HepG2 (cell line): ENCODE results near the gene VILL. TPM values are rescaled to one million over a fixed set of nuclear protein-coding genes. Genes with fewer than 3 reads are reported as not detected.

Experiments used
- ATAC-seq: fragments of 200-7000 bp; cut with Tn5 transposase; 3 replicates; pipeline ENCODE4 v1.9.1; 2020; ENCODE audit warnings: mild to moderate bottlenecking, moderate library complexity
- BruUV-seq: library from RNA; stranded (reverse); fragments of 400-500 nt; replicated peaks from 2 replicates; lab custom pipeline; 2021; lab: Mats Ljungman, UMichigan
- CTCF ChIA-PET: fragments of 300-600 bp; formaldehyde crosslinking; extraction: SDS; loops from one replicate; lab custom pipeline; 2021; ENCODE audit warnings: low total read pairs, inconsistent platforms, low intra/inter-chr PET ratio; lab: Yijun Ruan, JAX
- POLR2A ChIA-PET: fragments of 350-600 bp; sonication (Branson Sonifier 250); formaldehyde crosslinking; loops from one replicate; lab custom pipeline; 2020; ENCODE audit warnings: antibody characterized with exemption, inconsistent platforms; lab: Yijun Ruan, JAX
- DNase-seq: peaks from one replicate; pipeline ENCODE4 v3.0.0-alpha.2; 2015; ENCODE audit warnings: low spot score
- FAIRE-seq: peaks from 3 replicates; lab custom pipeline; 2011; peaks lifted over from hg19 to GRCh38; lab: Jason Lieb, UNC
- H2AFZ ChIP-seq: one replicate; pipeline ENCODE4 v1.6.1; 2011; ENCODE audit warnings: low read length, inconsistent platforms
- H3K27ac ChIP-seq: fragments of 300-600 bp; 3 replicates; pipeline ENCODE4 v1.8.0; 2011; ENCODE audit warnings: mixed run types, mild to moderate bottlenecking, mixed read lengths, low read length, inconsistent platforms; ENCODE audit not compliant: insufficient read depth; ENCODE audit errors: extremely low read length
- H3K27me3 ChIP-seq, 2 experiments: fragments of 200-600 bp in 1 of 2; 2 replicates in 1 of 2; 3 replicates in 1 of 2; pipeline versions ENCODE4 v1.6.0 to v1.8.0; 2011; ENCODE audit warnings: low read length in 2 of 2, mild to moderate bottlenecking in 2 of 2, moderate library complexity in 2 of 2, inconsistent platforms in 1 of 2; ENCODE audit not compliant: insufficient read depth in 2 of 2, control insufficient read depth in 1 of 2
- H3K36me3 ChIP-seq, 2 experiments: fragments of 200-600 bp in 1 of 2; replicated peaks in 1 of 2; 2 replicates in 1 of 2; 3 replicates in 1 of 2; pipeline versions ENCODE4 v1.5.1 to v1.8.0; 2011; ENCODE audit warnings: low read length in 2 of 2, inconsistent platforms in 1 of 2; ENCODE audit not compliant: insufficient read depth in 2 of 2, control insufficient read depth in 1 of 2
- H3K4me1 ChIP-seq: 2 replicates; pipeline ENCODE4 v1.5.1; 2012; ENCODE audit warnings: low read length, inconsistent platforms; ENCODE audit not compliant: insufficient read depth
- H3K4me2 ChIP-seq: 2 replicates; pipeline ENCODE4 v1.6.0; 2011; ENCODE audit warnings: low read depth, low read length, inconsistent platforms
- H3K4me3 ChIP-seq, 3 experiments: fragments of 200-600 bp in 1 of 3; sonication (generic), shearing (Covaris generic) in 1 of 3; replicated peaks in 1 of 3; 2 replicates each; pipeline ENCODE4 v1.5.1; 2011 to 2016; ENCODE audit warnings: low read length in 3 of 3, inconsistent platforms in 2 of 3, low read depth in 2 of 3, mild to moderate bottlenecking in 2 of 3, control low read depth in 1 of 3, mixed read lengths in 1 of 3; ENCODE audit not compliant: insufficient read depth in 1 of 3
- H3K79me2 ChIP-seq: one replicate; pipeline ENCODE4 v1.6.1; 2011; ENCODE audit warnings: low read length, inconsistent platforms; ENCODE audit not compliant: insufficient read depth
- H3K9ac ChIP-seq: 2 replicates; pipeline ENCODE4 v1.6.0; 2011; ENCODE audit warnings: mild to moderate bottlenecking, low read depth, low read length, inconsistent platforms; ENCODE audit not compliant: insufficient read depth
- H3K9me3 ChIP-seq: 2 replicates; pipeline ENCODE4 v1.5.1; 2012; ENCODE audit warnings: mild to moderate bottlenecking, low read length
- H4K20me1 ChIP-seq: 2 replicates; pipeline ENCODE4 v1.6.0; 2011; ENCODE audit warnings: inconsistent platforms, mild to moderate bottlenecking, low read length, moderate library complexity; ENCODE audit not compliant: insufficient read depth
- KAT7 ChIP-seq: IDR thresholded peaks from 2 replicates; pipeline ENCODE4 v1.6.1; 2018; ENCODE audit warnings: borderline replicate concordance, missing compliant biosample characterization
- MAFK ChIP-seq, 2 experiments: IDR thresholded peaks in 1 of 2; conservative IDR thresholded peaks in 1 of 2; 2 replicates each; pipeline ENCODE4 v1.6.1; 2011; ENCODE audit warnings: improper control_type of control experiment in 2 of 2, low read length in 2 of 2
- NR2F1 ChIP-seq, 2 experiments: fragments of 450-650 bp in 1 of 2; formaldehyde crosslinking in 1 of 2; IDR thresholded peaks; 2 replicates each; pipeline versions ENCODE4 v1.5.0 to v1.6.1; 2016 to 2020; ENCODE audit warnings: mild to moderate bottlenecking in 1 of 2, missing compliant biosample characterization in 1 of 2, missing genetic modification reagents in 1 of 2, moderate library complexity in 1 of 2
- SKI ChIP-seq: fragments of 450-650 bp; IDR thresholded peaks from one replicate; pipeline ENCODE4 v1.6.1; 2018; ENCODE audit warnings: mild to moderate bottlenecking; ENCODE audit not compliant: partially characterized antibody
- ZBTB8A ChIP-seq: sonication (generic); formaldehyde crosslinking; IDR thresholded peaks from 2 replicates; pipeline ENCODE4 v1.4.0; 2020; ENCODE audit warnings: mild to moderate bottlenecking, low read depth, missing genetic modification reagents, borderline replicate concordance
- ZNF431 ChIP-seq: sonication (generic); formaldehyde crosslinking; IDR thresholded peaks from 2 replicates; pipeline ENCODE4 v1.9.0; 2022; ENCODE audit warnings: missing genetic modification reagents, low read depth, mild to moderate bottlenecking, borderline replicate concordance
- ZNF562 ChIP-seq: sonication (generic); formaldehyde crosslinking; IDR thresholded peaks from 2 replicates; pipeline ENCODE4 v1.8.0; 2022; ENCODE audit warnings: missing genetic modification reagents, borderline replicate concordance
- WGBS: methylation state at CpG from one replicate; pipeline ENCODE4 v1.1.6; 2017; ENCODE audit warnings: low lambda C conversion rate; 5-methylcytosine and 5-hydroxymethylcytosine counted together
- in situ Hi-C: cut with HindIII; loops from 2 replicates; pipeline ENCODE4 v1.10.0; 2017; ENCODE audit warnings: low pct_unique_long_range_greater_than_20kb; ENCODE audit not compliant: extremely low pct_ligation_motif_present
- intact Hi-C: fragments of 100-400 bp; cut with micrococcal nuclease; formaldehyde crosslinking; loops from one replicate; pipeline ENCODE4 v1.10.0; 2022; ENCODE audit not compliant: unreplicated experiment
- polyA plus RNA-seq, 8 experiments: library from polyadenylated mRNA; depleted of rRNA in 3 of 8; stranded (reverse) in 7 of 8; unstranded in 1 of 8; fragments of >200 nt; fragmentation: Illumina TruSeq in 4 of 8; extraction: Trizol in 4 of 8; gene quantifications; 2 replicates each; pipeline versions ENCODE4 v1.2.1 to v1.2.3, GENCODE V29; 2011 to 2016; ENCODE audit warnings: low read depth in 4 of 8, missing spikeins in 1 of 8, mixed read lengths in 1 of 8; ENCODE audit not compliant: insufficient read depth in 1 of 8
- total RNA-seq, 5 experiments: library from RNA; depleted of rRNA; stranded (reverse); fragments of >200 nt; fragmentation: Illumina TruSeq; extraction: Trizol; gene quantifications; 2 replicates each; pipeline ENCODE4 v1.2.3, GENCODE V29; 2016; ENCODE audit warnings: low read depth in 1 of 5

The VILL gene
- total and polyA plus RNA-seq, 2 of the 13 experiments (the other 11 are each of a cell fraction or from before 2014, with no cell fraction given) = 3.2 to 5.3 TPM

DNA sequence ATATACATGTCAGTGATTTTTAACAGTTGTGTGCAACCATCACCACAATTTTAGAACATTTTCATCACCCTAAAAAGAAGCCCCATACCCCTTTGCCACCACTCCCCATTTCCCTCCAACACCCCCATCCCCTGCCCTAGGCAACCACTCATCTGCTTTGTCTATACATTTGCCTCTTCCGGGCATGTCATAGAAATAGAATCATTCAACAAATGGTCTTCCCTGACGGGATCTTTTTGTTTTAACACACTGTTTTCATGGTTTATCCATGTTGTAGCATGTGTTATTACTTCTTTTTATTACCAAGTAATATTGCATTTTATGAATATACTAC, 4.0 kb downstream of the VILL start:
- H3K27ac ChIP-seq = no peak overlapping the region
- DNase-seq = no peak
- H3K4me2 ChIP-seq = no peak overlapping the region
- H3K36me3 ChIP-seq = no peaks in the 10 kb centered on the region
- CTCF ChIA-PET = no interaction called here
- H3K9ac ChIP-seq = no peak overlapping the region
- TF ChIP-seq MAFK (conservative IDR thresholded peaks at IDR 0.05 in 1 of 2, IDR thresholded peaks at IDR 0.05 in 1 of 2; ENCODE audit: low read length in 2 of 2) = no peak
- TF ChIP-seq ZNF562 (CRISPR knock-in tag) = no peak
- TF ChIP-seq KAT7 = no peak
- TF ChIP-seq ZNF431 (CRISPR knock-in tag) = no peak
- no peak for TF ChIP-seq ZBTB8A (CRISPR knock-in tag)
- no peak for TF ChIP-seq NR2F1 (CRISPR knock-in tag; IDR thresholded peaks at IDR 0.05)
- TF ChIP-seq SKI = no peak
- intact Hi-C loops = no loop called here
- no peak for ATAC-seq
- POLR2A ChIA-PET = no interaction called here
- WGBS = 61% methylated on average over 2 of the region's 2 CpGs
- BruUV-seq = no TSS peak
- in situ Hi-C loops = no loop called here
- no peaks in the 10 kb centered on the region for H3K9me3 ChIP-seq
- H3K27me3 ChIP-seq = peaks cover 1 to 20% of the 10 kb centered on the region in 2 experiments; a peak in 4 of 5 replicates
- no peak overlapping the region for H2AFZ ChIP-seq
- FAIRE-seq = no peak
- no peaks in the 10 kb centered on the region for H4K20me1 ChIP-seq
- no peak overlapping the region for H3K4me3 ChIP-seq
- H3K4me1 ChIP-seq = peaks cover 79% of the 10 kb centered on the region
- no peaks in the 10 kb centered on the region for H3K79me2 ChIP-seq
